SK-N-SH (cell line): Measurements from ENCODE around the gene C1QTNF9B. TPM values are rescaled to one million over a fixed set of nuclear protein-coding genes. Genes with fewer than 3 reads are reported as not detected.
"Not testable (repeated sequence)": the region's sequence is repeated elsewhere in the genome, so short reads cannot be mapped to it uniquely, and the experiment has no call there.

Experiments used
- CTCF ChIA-PET: fragments of 300-600, 350-600 bp; formaldehyde crosslinking; extraction: SDS; loops from one replicate; lab custom pipeline; 2021; lab: Yijun Ruan, JAX
- POLR2A ChIA-PET: fragments of 350-600 bp; sonication (Branson Sonifier 250); formaldehyde crosslinking; extraction: SDS; loops from one replicate; lab custom pipeline; 2020; ENCODE audit warnings: antibody characterized with exemption, inconsistent platforms; lab: Yijun Ruan, JAX
- DNase-seq: peaks from one replicate; pipeline ENCODE4 v3.0.0; 2012
- H2AFZ ChIP-seq: fragments of 200-600 bp; sonication (generic); 2 replicates; pipeline ENCODE4 v1.8.1; 2016; ENCODE audit warnings: antibody characterized with exemption, mild to moderate bottlenecking, low read depth
- H3F3A ChIP-seq: fragments of 200-600 bp; sonication (generic); replicated peaks from 2 replicates; pipeline ENCODE3; 2016; ENCODE audit warnings: antibody characterized with exemption, mild to moderate bottlenecking; ENCODE audit not compliant: insufficient read depth
- H3K27ac ChIP-seq, 2 experiments: fragments of 200-500 bp in 1 of 2; fragments of 200-600 bp in 1 of 2; sonication (Bioruptor generic) in 1 of 2; sonication (generic), shearing (Covaris generic) in 1 of 2; 2 replicates each; pipeline versions ENCODE4 v1.5.1 to v1.6.1; 2014 to 2016; ENCODE audit warnings: low read depth in 2 of 2, inconsistent platforms in 1 of 2, low read length in 1 of 2, mild to moderate bottlenecking in 1 of 2, mixed read lengths in 1 of 2
- H3K27me3 ChIP-seq: fragments of 200-600 bp; sonication (generic), shearing (Covaris generic); 2 replicates; pipeline ENCODE4 v1.6.1; 2016; ENCODE audit warnings: mixed run types; ENCODE audit not compliant: insufficient read depth
- H3K36me3 ChIP-seq, 2 experiments: fragments of 200-500 bp in 1 of 2; fragments of 200-600 bp in 1 of 2; sonication (Bioruptor generic) in 1 of 2; sonication (generic) in 1 of 2; replicated peaks in 1 of 2; 2 replicates each; pipeline versions ENCODE3 to v1.5.1; 2014 to 2016; ENCODE audit warnings: low read length in 1 of 2, mild to moderate bottlenecking in 1 of 2; ENCODE audit not compliant: insufficient read depth in 2 of 2, control insufficient read depth in 1 of 2
- H3K4me1 ChIP-seq, 2 experiments: fragments of 200-500 bp in 1 of 2; fragments of 200-600 bp in 1 of 2; sonication (Bioruptor generic) in 1 of 2; sonication (generic), shearing (Covaris generic) in 1 of 2; 2 replicates each; pipeline versions ENCODE4 v1.5.1 to v1.6.1; 2014 to 2016; ENCODE audit warnings: low read depth in 1 of 2, low read length in 1 of 2, mixed run types in 1 of 2; ENCODE audit not compliant: insufficient read depth in 2 of 2, control insufficient read depth in 1 of 2
- H3K4me2 ChIP-seq: fragments of 200-600 bp; sonication (generic), shearing (Covaris generic); 2 replicates; pipeline ENCODE4 v1.6.1; 2017; ENCODE audit warnings: mixed run types
- H3K4me3 ChIP-seq, 2 experiments: fragments of 200-500 bp in 1 of 2; fragments of 200-600 bp in 1 of 2; sonication (Bioruptor generic) in 1 of 2; sonication (generic), shearing (Covaris generic) in 1 of 2; 2 replicates each; pipeline versions ENCODE4 v1.5.1 to v1.8.1; 2014 to 2016; ENCODE audit warnings: low read depth in 2 of 2, inconsistent platforms in 1 of 2, low read length in 1 of 2, mild to moderate bottlenecking in 1 of 2, mixed read lengths in 1 of 2, moderate library complexity in 1 of 2
- H3K79me2 ChIP-seq: fragments of 200-600 bp; sonication (generic); 2 replicates; pipeline ENCODE4 v1.8.1; 2017; ENCODE audit warnings: mild to moderate bottlenecking; ENCODE audit not compliant: insufficient read depth
- H3K9ac ChIP-seq: fragments of 200-600 bp; sonication (generic); 2 replicates; pipeline ENCODE4 v1.6.1; 2017; ENCODE audit warnings: mixed run types
- H3K9me2 ChIP-seq: fragments of 200-600 bp; sonication (generic); 2 replicates; pipeline ENCODE4 v1.6.1; 2017; ENCODE audit warnings: mixed run types
- H3K9me3 ChIP-seq: fragments of 200-600 bp; sonication (generic); 2 replicates; pipeline ENCODE4 v1.6.1; 2017; ENCODE audit warnings: mixed run types, mild to moderate bottlenecking, moderate library complexity
- H4K20me1 ChIP-seq: fragments of 200-600 bp; sonication (generic); 2 replicates; pipeline ENCODE4 v1.6.1; 2017; ENCODE audit warnings: mild to moderate bottlenecking, mixed run types; ENCODE audit not compliant: insufficient read depth
- ELF1 ChIP-seq: IDR thresholded peaks from 2 replicates; pipeline ENCODE4 v1.4.0; 2012
- GATA2 ChIP-seq: sonication (generic); formaldehyde crosslinking; IDR thresholded peaks from 2 replicates; pipeline ENCODE4 v1.5.0; 2020; ENCODE audit warnings: mild to moderate bottlenecking, missing genetic modification reagents
- JUND ChIP-seq: IDR thresholded peaks from 2 replicates; pipeline ENCODE4 v1.4.0; 2012
- NRF1 ChIP-seq: IDR thresholded peaks from 2 replicates; pipeline ENCODE4 v1.6.1; 2012; ENCODE audit warnings: low read depth, mild to moderate bottlenecking, low read length
- RAD21 ChIP-seq: IDR thresholded peaks from 2 replicates; pipeline ENCODE4 v1.6.1; 2012; ENCODE audit warnings: mild to moderate bottlenecking, low read length
- RCOR1 ChIP-seq: fragments of 150-350 bp; IDR thresholded peaks from 2 replicates; pipeline ENCODE4 v1.6.1; 2017; ENCODE audit warnings: antibody characterized with exemption, low read length
- SIN3A ChIP-seq: IDR thresholded peaks from 2 replicates; pipeline ENCODE4 v1.6.1; 2012; ENCODE audit warnings: low read depth, mild to moderate bottlenecking, low read length, moderate library complexity, borderline replicate concordance
- TEAD4 ChIP-seq: IDR thresholded peaks from 2 replicates; pipeline ENCODE4 v1.4.0; 2012; ENCODE audit warnings: mild to moderate bottlenecking, borderline replicate concordance; ENCODE audit not compliant: insufficient read depth
- WGBS: methylation state at CpG from one replicate; pipeline ENCODE4 v1.1.6; 2017; ENCODE audit warnings: low lambda C conversion rate; 5-methylcytosine and 5-hydroxymethylcytosine counted together
- polyA plus RNA-seq, 3 experiments: library from polyadenylated mRNA; depleted of rRNA; stranded (reverse); fragments of >200 nt; gene quantifications; 2 replicates each; pipeline ENCODE4 v1.2.3, GENCODE V29; 2012
- TF ChIP-seq, protein P1 (sequence below): IDR thresholded peaks from 2 replicates; pipeline ENCODE4 v1.4.0; 2012; ENCODE audit warnings: low read depth, borderline replicate concordance
- TF ChIP-seq, protein P2 (sequence below): IDR thresholded peaks from 2 replicates; pipeline ENCODE4; 2012

The C1QTNF9B gene
- polyA plus RNA-seq (2012; rRNA removed): not detected in 2 replicates
- polyA plus RNA-seq (2012; cell fraction: cytosol; rRNA removed): not detected in 2 replicates
- polyA plus RNA-seq (2012; cell fraction: nucleus; rRNA removed): 0.10 and 0.20 TPM in 2 replicates

DNA sequence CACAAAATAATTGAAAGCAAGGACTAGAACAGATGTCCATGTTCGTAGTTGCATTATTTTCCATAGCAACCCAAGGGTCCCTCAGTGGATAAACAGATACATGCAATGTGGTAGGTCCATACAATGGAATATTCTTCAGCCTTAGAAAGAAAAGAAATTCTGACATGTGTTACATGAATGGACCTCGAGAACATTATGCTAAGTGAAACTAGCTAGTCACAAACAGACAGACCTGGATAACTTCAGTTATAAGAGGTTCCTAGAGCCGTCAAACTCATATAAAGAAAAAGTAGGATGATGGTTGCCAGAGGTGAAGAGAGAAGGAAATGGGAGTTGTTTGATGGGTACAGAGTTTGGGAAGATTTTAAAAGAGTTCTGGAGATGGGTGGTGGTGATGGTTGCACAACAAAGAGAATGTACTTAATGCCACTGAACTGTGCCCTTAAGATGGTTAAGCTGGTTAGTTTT, at the start of gene C1QTNF9B:
C1QTNF9B (minus strand) TSS at position 51 of the 468 bp plus-strand sequence.
- H4K20me1 ChIP-seq, H3K9ac ChIP-seq, H3K79me2 ChIP-seq, H3K36me3 ChIP-seq, H3K9me2 ChIP-seq, H3K27me3 ChIP-seq, H3K27ac ChIP-seq, H3K4me3 ChIP-seq, POLR2A ChIA-PET, DNase-seq, H3K4me2 ChIP-seq, H2AFZ ChIP-seq, H3F3A ChIP-seq, H3K4me1 ChIP-seq, H3K9me3 ChIP-seq: not testable (repeated sequence)
- CTCF ChIA-PET: interaction anchor here (0.6 to 3.5 kb wide), 4 partner anchors 8 to 417 kb away, joined by 3 to 16 read pairs (median 4); partner anchors contain the start of gene MIPEP
- WGBS: 67% methylated on average over 3 of the region's 3 CpGs

DNA sequence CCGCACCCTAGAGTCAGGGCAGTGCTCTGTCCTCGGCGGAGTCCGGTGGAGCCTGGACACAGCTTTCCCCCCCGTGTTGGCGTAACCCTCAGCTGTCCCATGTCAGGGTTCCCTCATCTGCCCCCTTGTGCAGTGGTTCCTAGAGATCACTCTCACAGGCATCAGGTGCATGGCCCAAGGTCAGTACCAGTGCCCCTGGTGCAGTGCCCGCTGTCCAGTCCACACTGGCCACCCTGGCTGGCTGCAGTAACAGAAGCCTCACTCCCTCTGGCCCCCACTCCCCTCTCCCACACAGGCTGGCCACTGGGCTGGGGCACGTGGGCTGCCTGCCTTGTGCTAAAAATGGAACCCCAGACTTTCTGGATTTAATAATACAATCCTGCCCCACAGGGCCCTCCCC, 49.6 kb upstream of the C1QTNF9B start:
- H3K79me2 ChIP-seq: no peaks in the 10 kb centered on the region
- H3K4me1 ChIP-seq: no peaks in the 10 kb centered on the region; a peak in 1 of 4 replicates
- DNase-seq: peak; percentile 20
- H3K27me3 ChIP-seq: no peaks in the 10 kb centered on the region
- no peak overlapping the region for H3K4me2 ChIP-seq
- no peaks in the 10 kb centered on the region for H3F3A ChIP-seq
- H3K9ac ChIP-seq: no peak overlapping the region
- H2AFZ ChIP-seq: no peak overlapping the region
- no peak overlapping the region for H3K27ac ChIP-seq
- no peak for TF ChIP-seq RAD21
- TF ChIP-seq SIN3A: no peak
- TF ChIP-seq GATA2 (CRISPR knock-in tag): no peak
- TF ChIP-seq JUND: no peak
- TF ChIP-seq TEAD4: no peak
- no peak for TF ChIP-seq ELF1
- TF ChIP-seq, protein P1, sequence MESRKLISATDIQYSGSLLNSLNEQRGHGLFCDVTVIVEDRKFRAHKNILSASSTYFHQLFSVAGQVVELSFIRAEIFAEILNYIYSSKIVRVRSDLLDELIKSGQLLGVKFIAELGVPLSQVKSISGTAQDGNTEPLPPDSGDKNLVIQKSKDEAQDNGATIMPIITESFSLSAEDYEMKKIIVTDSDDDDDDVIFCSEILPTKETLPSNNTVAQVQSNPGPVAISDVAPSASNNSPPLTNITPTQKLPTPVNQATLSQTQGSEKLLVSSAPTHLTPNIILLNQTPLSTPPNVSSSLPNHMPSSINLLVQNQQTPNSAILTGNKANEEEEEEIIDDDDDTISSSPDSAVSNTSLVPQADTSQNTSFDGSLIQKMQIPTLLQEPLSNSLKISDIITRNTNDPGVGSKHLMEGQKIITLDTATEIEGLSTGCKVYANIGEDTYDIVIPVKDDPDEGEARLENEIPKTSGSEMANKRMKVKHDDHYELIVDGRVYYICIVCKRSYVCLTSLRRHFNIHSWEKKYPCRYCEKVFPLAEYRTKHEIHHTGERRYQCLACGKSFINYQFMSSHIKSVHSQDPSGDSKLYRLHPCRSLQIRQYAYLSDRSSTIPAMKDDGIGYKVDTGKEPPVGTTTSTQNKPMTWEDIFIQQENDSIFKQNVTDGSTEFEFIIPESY: no peak
- TF ChIP-seq, protein P2, sequence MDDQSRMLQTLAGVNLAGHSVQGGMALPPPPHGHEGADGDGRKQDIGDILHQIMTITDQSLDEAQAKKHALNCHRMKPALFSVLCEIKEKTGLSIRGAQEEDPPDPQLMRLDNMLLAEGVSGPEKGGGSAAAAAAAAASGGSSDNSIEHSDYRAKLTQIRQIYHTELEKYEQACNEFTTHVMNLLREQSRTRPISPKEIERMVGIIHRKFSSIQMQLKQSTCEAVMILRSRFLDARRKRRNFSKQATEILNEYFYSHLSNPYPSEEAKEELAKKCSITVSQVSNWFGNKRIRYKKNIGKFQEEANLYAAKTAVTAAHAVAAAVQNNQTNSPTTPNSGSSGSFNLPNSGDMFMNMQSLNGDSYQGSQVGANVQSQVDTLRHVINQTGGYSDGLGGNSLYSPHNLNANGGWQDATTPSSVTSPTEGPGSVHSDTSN: no peak
- no peak for TF ChIP-seq RCOR1
- TF ChIP-seq NRF1: no peak
- POLR2A ChIA-PET: no interaction called here
- WGBS: 70% methylated on average over 4 of the region's 8 CpGs
- H3K36me3 ChIP-seq: no peaks in the 10 kb centered on the region
- H4K20me1 ChIP-seq: no peaks in the 10 kb centered on the region
- H3K9me2 ChIP-seq: no peaks in the 10 kb centered on the region
- H3K4me3 ChIP-seq: no peak overlapping the region
- no peaks in the 10 kb centered on the region; the same call in 1 of the 2 replicates for H3K9me3 ChIP-seq
- CTCF ChIA-PET: interaction anchor here (1.2 kb wide), 1 partner anchor 73 kb away, joined by 3 read pairs; no protein-coding TSS in a partner anchor
